Neural crest cell (in vitro differentiated cells): ENCODE data around the gene IRF1. TPM values are rescaled to one million over a fixed set of nuclear protein-coding genes. Genes with fewer than 3 reads are reported as not detected.
"Not testable (repeated sequence)": the region's sequence is repeated elsewhere in the genome, so short reads cannot be mapped to it uniquely, and the experiment has no call there.

Experiments used
- DNase-seq: peaks from one replicate; pipeline ENCODE4 v3.0.0; 2021; ENCODE audit warnings: low read depth, mixed read lengths, low spot score
- H3K27ac Mint-ChIP-seq: one replicate; pipeline ENCODE4 v1.8.0; 2021; ENCODE audit warnings: mild to moderate bottlenecking, mixed read lengths; ENCODE audit not compliant: unreplicated experiment
- H3K27me3 Mint-ChIP-seq: 2 replicates; pipeline ENCODE4 v1.8.0; 2021; ENCODE audit warnings: low read depth, mild to moderate bottlenecking, mixed read lengths
- H3K36me3 Mint-ChIP-seq: 2 replicates; pipeline ENCODE4 v1.8.0; 2021; ENCODE audit warnings: low read depth, mild to moderate bottlenecking, mixed read lengths
- H3K4me1 Mint-ChIP-seq: 2 replicates; pipeline ENCODE4 v1.8.0; 2021; ENCODE audit warnings: mixed read lengths
- H3K4me3 Mint-ChIP-seq: one replicate; pipeline ENCODE4 v1.8.0; 2021; ENCODE audit warnings: mild to moderate bottlenecking, mixed read lengths
- H3K9me3 Mint-ChIP-seq: 2 replicates; pipeline ENCODE4 v1.8.0; 2021; ENCODE audit warnings: mixed read lengths
- total RNA-seq: library from RNA; stranded (reverse); gene quantifications from 2 replicates; pipeline ENCODE4 v1.2.1, GENCODE V29; 2021
- TF ChIP-seq, protein P1 (sequence below): fragments of 200-600 bp; sonication (generic); conservative IDR thresholded peaks from 2 replicates; pipeline ENCODE4 v1.5.0; 2021; ENCODE audit warnings: antibody characterized with exemption, mild to moderate bottlenecking

IRF1 gene
- total RNA-seq, 1 donor from 2014 or later = 4.5 TPM

DNA sequence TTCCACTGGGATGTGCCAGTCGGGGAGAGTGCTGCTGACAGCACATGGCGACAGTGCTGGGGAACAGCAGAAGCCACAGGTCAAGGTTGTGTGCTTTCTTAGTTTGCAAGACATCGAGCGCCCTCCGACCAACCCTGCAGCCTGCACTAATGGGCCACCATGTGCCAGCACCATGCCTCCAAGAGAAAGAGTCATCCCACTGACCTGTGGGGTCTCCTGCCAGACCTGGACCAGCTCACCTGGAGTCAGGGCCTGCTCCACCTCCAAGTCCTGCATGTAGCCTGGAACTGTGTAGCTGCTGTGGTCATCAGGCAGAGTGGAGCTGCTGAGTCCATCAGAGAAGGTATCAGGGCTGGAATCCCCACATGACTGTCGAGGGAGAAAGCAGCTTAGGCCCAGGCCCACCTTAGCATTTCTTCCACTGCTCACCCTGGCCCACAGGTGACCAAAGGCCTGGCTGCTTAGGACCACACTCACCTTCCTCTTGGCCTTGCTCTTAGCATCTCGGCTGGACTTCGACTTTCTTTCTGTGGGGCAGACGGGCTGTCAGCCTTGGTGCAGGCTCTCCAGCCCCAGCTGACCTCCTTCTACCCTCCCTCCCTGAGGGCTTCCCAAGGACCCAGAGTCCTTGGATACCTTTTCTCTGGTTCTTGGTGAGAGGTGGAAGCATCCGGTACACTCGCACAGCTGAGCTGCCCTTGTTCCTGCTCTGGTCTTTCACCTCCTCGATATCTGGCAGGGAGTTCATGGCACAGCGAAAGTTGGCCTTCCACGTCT, 4.1 kb downstream of the IRF1 start:
- Mint-ChIP-seq H3K36me3 (peaks cover 2% of the 10 kb centered on the region), H3K4me3 (no peak overlapping the region), H3K4me1 (no peaks in the 10 kb centered on the region), H3K9me3 (no peaks in the 10 kb centered on the region), H3K27me3 (peaks cover 21% of the 10 kb centered on the region), H3K27ac (no peak overlapping the region)
- DNase-seq = no peak
- TF ChIP-seq, protein P1, sequence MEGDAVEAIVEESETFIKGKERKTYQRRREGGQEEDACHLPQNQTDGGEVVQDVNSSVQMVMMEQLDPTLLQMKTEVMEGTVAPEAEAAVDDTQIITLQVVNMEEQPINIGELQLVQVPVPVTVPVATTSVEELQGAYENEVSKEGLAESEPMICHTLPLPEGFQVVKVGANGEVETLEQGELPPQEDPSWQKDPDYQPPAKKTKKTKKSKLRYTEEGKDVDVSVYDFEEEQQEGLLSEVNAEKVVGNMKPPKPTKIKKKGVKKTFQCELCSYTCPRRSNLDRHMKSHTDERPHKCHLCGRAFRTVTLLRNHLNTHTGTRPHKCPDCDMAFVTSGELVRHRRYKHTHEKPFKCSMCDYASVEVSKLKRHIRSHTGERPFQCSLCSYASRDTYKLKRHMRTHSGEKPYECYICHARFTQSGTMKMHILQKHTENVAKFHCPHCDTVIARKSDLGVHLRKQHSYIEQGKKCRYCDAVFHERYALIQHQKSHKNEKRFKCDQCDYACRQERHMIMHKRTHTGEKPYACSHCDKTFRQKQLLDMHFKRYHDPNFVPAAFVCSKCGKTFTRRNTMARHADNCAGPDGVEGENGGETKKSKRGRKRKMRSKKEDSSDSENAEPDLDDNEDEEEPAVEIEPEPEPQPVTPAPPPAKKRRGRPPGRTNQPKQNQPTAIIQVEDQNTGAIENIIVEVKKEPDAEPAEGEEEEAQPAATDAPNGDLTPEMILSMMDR = no peak

DNA sequence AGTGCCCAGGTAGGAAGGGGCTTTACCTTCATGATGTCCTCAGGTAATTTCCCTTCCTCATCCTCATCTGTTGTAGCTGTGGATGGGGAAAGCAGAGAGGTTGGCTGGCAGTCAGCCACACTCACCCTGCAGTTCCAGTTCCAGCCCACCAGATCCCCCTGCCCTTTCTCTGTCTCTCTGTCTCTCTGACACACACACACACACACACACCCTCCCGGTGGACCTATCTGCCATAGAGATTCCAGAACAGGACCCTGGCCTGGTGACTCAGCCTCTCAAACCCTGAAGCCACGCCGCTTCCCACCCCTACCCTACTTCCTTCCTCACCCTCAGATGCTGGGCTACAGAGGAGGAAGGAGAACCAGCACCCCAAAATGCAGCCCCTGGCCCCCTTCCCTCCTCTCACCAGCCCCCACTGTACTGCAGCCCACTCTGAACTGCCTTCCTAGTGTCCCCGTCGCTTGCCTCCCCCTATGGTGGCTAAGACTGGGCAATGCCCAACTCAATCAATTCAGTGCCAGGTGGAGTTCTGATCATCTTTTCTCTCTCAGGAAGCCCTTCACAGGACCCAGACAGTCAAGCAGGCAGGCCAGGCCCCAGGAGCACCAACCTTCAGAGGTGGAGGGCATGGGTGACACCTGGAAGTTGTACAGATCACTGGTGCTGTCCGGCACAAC, 4.8 kb downstream of the IRF1 start:
- H3K27ac Mint-ChIP-seq = no peak overlapping the region
- H3K4me3 Mint-ChIP-seq = no peak overlapping the region
- H3K4me1 Mint-ChIP-seq = no peaks in the 10 kb centered on the region
- H3K36me3 Mint-ChIP-seq = peaks cover 2% of the 10 kb centered on the region
- DNase-seq = no peak
- H3K9me3 Mint-ChIP-seq = no peaks in the 10 kb centered on the region
- TF ChIP-seq, protein P1 = no peak
- H3K27me3 Mint-ChIP-seq = peaks cover 16% of the 10 kb centered on the region

DNA sequence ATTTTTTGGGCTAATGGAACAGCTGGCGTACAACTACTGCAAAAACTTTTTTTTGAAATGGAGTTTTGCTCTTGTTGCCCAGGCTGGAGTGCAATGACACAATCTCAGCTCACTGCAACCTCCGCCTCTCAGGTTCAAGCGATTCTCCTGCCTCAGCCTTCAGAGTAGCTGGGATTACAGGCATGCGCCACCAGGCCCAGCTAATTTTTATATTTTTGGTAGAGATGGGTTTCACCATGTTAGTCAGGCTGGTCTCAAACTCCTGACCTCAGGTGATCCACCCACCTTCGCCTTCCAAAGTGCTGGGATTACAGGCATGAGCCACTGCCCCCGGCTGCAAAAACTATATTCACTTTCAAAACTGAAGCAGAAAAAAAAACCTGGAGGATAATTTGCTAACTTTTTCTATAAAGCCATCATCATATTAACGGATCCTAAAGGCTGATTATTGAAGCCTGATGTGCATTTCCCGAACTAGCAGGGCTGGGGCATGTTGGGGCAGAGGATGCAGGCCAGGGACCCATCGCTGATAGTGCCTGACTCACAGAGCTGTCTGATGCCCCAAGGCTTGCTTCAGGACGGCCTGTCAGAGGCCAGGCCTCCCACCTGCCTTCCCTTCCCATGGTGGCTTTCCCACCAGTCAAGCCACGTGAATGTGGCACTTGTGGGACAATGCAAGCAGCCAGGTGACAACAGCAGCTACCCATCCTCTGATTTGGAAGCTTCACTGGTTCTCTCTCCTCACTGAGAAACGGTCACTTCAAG, 5.5 kb downstream of the IRF1 start:
- not testable (repeated sequence) for H3K4me3 Mint-ChIP-seq, H3K36me3 Mint-ChIP-seq, H3K4me1 Mint-ChIP-seq, H3K27ac Mint-ChIP-seq, H3K9me3 Mint-ChIP-seq, DNase-seq
- H3K27me3 Mint-ChIP-seq = peaks cover 16% of the 10 kb centered on the region

DNA sequence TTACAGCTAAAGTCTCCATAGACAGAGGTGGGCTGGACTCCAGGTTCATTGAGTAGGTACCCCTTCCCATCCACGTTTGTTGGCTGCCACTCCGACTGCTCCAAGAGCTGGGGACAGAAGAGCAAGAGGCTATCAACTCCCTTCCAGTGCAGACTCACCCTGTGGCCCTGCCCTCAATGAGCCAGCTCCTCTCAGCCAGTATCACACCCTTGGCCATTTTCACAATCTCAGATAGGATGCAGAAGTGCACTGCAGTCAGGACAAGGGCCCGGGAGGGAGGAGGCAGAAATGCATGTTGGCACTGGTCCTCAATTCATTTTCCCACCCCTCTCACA, 6.2 kb downstream of the IRF1 start:
- Mint-ChIP-seq H3K4me1 (no peaks in the 10 kb centered on the region), H3K4me3 (no peak overlapping the region), H3K27ac (no peak overlapping the region), H3K9me3 (no peaks in the 10 kb centered on the region), H3K36me3 (peaks cover 2% of the 10 kb centered on the region), H3K27me3 (peaks cover 9% of the 10 kb centered on the region)
- no peak for DNase-seq
- TF ChIP-seq, protein P1 = no peak

DNA sequence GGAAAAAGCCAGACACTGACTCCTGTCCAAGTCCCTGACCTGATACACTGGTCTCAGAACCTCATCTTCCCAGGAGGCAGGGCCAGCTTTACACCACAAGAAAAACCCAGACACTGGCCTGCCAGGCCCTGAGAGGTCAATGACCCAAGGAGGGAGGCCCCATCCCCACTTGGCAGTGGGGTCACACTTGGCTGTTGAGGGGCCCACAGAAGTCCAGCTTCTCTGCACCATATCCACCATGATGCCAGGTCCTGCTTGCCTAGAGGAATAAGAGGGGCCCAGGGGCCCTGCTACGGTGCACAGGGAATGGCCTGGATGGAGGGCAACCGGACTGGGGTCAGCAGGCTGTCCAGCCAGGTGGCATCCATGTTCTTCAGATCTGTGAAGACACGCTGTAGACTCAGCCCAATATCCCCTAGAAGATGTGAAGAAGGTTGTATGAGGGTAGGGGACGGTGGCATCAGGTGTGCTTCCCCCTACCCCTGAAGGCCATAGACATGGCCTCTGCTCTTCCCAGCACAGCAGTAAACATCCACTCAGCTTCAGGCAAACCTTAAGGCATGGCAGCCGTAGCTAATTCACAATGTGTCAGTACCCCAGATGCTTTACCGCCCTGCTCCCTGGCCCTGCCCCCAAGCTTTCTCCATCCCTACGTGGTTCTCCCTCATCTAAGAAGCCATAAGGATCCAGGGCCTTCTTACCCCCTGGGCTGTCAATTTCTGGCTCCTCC, 6.7 kb downstream of the IRF1 start:
- no peaks in the 10 kb centered on the region for H3K9me3 Mint-ChIP-seq
- TF ChIP-seq, protein P1 = no peak
- no peak for DNase-seq
- peaks cover 3% of the 10 kb centered on the region for H3K27me3 Mint-ChIP-seq
- H3K36me3 Mint-ChIP-seq = peaks cover 2% of the 10 kb centered on the region
- no peak overlapping the region for H3K4me3 Mint-ChIP-seq
- H3K27ac Mint-ChIP-seq = no peak overlapping the region
- no peaks in the 10 kb centered on the region for H3K4me1 Mint-ChIP-seq
